ENCODE data around the gene NTSR1. TPM values are rescaled to one million over a fixed set of nuclear protein-coding genes. Genes with fewer than 3 reads are reported as not detected.

Gene NTSR1
- total and polyA plus RNA-seq, 2 of the 13 experiments (the other 11 are each of a cell fraction or from before 2014, with no cell fraction given): 0.09 to 0.12 TPM

GRCh38 chr20:62721511-62722370 is 13.1 kb downstream of the NTSR1 start:
- BruUV-seq (replicated peaks): no TSS peak
- H3K4me1 ChIP-seq (ENCODE audit: insufficient read depth, low read length): no peaks in the 10 kb centered on the region

More at GRCh38 chr20:62721511-62722370, 13.1 kb downstream of the NTSR1 start:
- H3K27ac ChIP-seq (ENCODE audit: extremely low read length, insufficient read depth, low read length): no peak overlapping the region
- FAIRE-seq (no peak), DNase-seq (ENCODE audit: low spot score) (no peak), ATAC-seq (no peak)
- H3K79me2 ChIP-seq (ENCODE audit: insufficient read depth, low read length): no peaks in the 10 kb centered on the region
- H3K4me2 ChIP-seq (ENCODE audit: low read depth, low read length): no peak overlapping the region
- H2AFZ ChIP-seq (ENCODE audit: low read length): no peak overlapping the region
- no peaks in the 10 kb centered on the region for H3K36me3 ChIP-seq (replicated peaks in 1 of 2; ENCODE audit: control insufficient read depth in 1 of 2, insufficient read depth in 2 of 2, low read length in 2 of 2)
- CTCF ChIA-PET (ENCODE audit: low intra/inter-chr PET ratio, low total read pairs): no interaction called here
- 3% methylated on average over 7 of the region's 7 CpGs for WGBS (ENCODE audit: low lambda C conversion rate)
- TF ChIP-seq ONECUT2 (CRISPR knock-in tag; IDR thresholded peaks at IDR 0.05): no peak
- TF ChIP-seq KLF12 (CRISPR knock-in tag; IDR thresholded peaks at IDR 0.05; ENCODE audit: borderline replicate concordance): no peak
- no peak for TF ChIP-seq MIER2 (CRISPR knock-in tag; IDR thresholded peaks at IDR 0.05)
- TF ChIP-seq TRIM22 (IDR thresholded peaks at IDR 0.05): no peak
- TF ChIP-seq POLR2A (IDR thresholded peaks at IDR 0.05; ENCODE audit: insufficient read depth in 1 of 2, low read depth in 2 of 2, low read length in 2 of 2): no peak
- no peak for TF ChIP-seq CBFB (CRISPR knock-in tag; IDR thresholded peaks at IDR 0.05)
- TF ChIP-seq ARID3A (IDR thresholded peaks at IDR 0.05; ENCODE audit: low read depth, low read length): no peak
- TF ChIP-seq ZNF761 (CRISPR knock-in tag; conservative IDR thresholded peaks at IDR 0.05): no peak
- TF ChIP-seq KMT2B (CRISPR knock-in tag; IDR thresholded peaks at IDR 0.05): no peak
- no peak for TF ChIP-seq CENPX (CRISPR knock-in tag; IDR thresholded peaks at IDR 0.05)
- no peak for TF ChIP-seq HDAC1 (CRISPR knock-in tag; IDR thresholded peaks at IDR 0.05)
- TF ChIP-seq DNMT1 (CRISPR knock-in tag; IDR thresholded peaks at IDR 0.05): no peak
- TF ChIP-seq NBN (conservative IDR thresholded peaks at IDR 0.05): no peak
- TF ChIP-seq TEAD3 (CRISPR knock-in tag; optimal IDR thresholded peaks at IDR 0.05; ENCODE audit: borderline replicate concordance): no peak
- no peak for TF ChIP-seq ZNF747 (CRISPR knock-in tag; IDR thresholded peaks at IDR 0.05; ENCODE audit: borderline replicate concordance)
- H3K27me3 ChIP-seq (ENCODE audit: control insufficient read depth in 1 of 2, insufficient read depth in 2 of 2, low read length in 2 of 2): peaks cover 41 to 91% of the 10 kb centered on the region in 2 experiments
- peaks cover 5% of the 10 kb centered on the region; the same call in 1 of the 2 replicates for H3K9me3 ChIP-seq (ENCODE audit: low read length)
- in situ Hi-C loops (cut with HindIII; ENCODE audit: extremely low pct_ligation_motif_present, low pct_unique_long_range_greater_than_20kb) (no loop called here), intact Hi-C loops (cut with micrococcal nuclease; ENCODE audit: unreplicated experiment) (no loop called here)
- H4K20me1 ChIP-seq (ENCODE audit: insufficient read depth, low read length): 0 out of 2 replicates have a peak, but pooled peaks cover 4% of the 10 kb centered on the region
- POLR2A ChIA-PET: no interaction called here
- no peak overlapping the region for H3K9ac ChIP-seq (ENCODE audit: insufficient read depth, low read depth, low read length)
- no peak overlapping the region for H3K4me3 ChIP-seq (replicated peaks in 1 of 3; ENCODE audit: insufficient read depth in 1 of 3, low read depth in 2 of 3, low read length in 3 of 3)
